HG03139 (cell line): ENCODE measurements around the gene LOXHD1.

ENCODE experiments used
- ATAC-seq: cut with Tn5 transposase; IDR thresholded peaks from one replicate; pipeline ENCODE4 v1.9.1; 2021; ENCODE audit not compliant: unreplicated experiment

Gene LOXHD1

DNA sequence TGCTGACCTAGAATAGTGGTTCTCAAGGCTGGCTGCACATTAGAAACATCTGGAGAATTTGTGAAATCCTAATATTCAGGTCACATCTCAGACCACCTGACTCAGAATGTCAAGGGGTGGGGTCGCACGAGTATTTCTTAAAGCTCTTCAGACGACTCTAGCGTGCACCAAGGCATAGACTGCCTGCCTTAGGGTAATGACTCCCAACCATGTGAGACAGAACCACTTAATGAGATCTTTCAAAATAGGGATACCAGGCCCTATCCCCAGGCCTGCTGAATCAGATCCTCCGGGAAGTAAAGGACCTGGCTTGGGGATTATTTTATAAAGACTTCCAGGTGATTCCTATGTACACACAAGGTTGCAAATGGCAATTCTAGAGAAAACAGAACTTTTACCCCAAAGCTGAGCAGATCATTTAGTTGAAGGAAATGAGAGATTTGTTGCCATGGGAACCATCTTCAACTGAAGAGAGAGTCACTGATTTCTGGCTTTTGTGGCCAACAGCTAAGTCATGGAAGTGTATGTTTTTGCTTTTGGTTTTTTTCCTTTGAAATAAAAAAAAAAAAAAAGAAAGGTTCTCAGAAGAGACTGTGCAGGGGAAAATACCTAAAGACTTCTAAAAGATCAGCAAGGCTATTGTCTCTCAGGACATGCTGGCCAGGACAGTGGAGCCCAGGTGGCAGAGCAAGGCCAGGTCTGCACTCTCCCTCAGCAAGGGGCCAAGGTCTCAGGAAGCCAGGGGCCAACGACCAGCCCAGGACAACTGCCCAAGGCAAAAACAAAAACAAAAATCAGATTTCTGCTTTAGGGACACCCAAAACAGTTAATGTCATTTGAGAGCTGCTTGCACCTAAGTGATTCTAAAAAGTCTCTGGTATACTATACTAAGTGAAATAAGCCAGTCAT is 15.3 kb upstream of the LOXHD1 start:
- no peak for ATAC-seq

DNA sequence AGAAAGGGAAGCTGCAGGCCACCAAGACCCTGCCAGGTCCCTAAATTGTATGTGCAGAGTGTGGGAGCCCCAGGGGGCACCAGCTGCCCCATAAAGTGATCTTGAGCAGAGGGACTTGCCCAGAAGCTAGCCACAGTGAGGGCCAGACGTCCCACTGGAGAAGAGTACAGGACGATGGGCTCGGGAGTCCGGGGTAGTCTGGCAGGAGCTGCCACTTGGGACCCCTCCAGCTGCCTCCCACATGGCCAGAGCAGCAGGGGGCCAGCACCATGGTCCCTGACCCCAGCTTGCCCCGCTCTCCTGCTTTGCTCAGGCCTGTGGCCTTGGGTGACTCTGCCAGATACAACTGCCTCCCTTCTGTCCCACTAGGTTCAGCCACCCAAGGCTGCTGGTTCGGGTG is 11.7 kb upstream of the LOXHD1 start:
- ATAC-seq: no peak

DNA sequence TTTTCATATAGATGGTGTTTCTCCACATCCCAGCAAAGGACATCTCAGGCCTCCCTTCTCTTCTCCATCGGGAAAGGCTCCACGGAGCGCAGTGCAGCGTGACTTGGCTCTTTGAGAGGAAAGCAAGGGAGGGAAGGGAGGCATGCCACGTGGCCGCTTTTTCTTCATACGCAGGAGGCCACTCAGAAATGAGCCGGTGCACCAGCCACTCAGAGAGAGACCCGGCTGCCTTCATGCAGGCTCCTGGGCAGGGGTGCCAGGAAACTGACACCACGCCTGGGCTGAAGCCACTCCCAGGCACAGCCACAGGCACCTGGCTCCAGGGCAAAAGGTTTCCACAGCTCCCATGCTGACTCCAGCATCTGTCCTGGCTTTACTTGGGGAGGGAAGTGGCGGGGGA is 11.1 kb upstream of the LOXHD1 start:
- ATAC-seq: no peak

DNA sequence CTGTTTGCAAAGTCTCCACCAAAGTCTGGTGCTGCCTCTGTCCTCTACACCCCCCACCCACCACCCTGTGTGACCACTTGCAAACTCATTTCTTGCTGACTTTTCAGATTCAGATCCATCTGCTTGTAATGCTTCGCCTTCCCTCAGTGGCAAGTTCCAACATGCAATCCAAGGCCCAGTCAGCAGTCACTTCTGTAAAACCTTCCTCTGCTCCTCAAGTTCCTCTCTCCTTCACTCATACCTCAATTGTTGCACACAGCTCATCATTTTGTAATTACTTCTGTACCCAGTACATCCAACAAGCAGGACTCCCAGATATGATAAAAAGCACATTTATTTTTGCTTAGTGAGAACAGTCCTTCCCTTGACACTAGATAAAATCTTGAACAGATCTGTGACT is 6.5 kb upstream of the LOXHD1 start:
- ATAC-seq: no peak

DNA sequence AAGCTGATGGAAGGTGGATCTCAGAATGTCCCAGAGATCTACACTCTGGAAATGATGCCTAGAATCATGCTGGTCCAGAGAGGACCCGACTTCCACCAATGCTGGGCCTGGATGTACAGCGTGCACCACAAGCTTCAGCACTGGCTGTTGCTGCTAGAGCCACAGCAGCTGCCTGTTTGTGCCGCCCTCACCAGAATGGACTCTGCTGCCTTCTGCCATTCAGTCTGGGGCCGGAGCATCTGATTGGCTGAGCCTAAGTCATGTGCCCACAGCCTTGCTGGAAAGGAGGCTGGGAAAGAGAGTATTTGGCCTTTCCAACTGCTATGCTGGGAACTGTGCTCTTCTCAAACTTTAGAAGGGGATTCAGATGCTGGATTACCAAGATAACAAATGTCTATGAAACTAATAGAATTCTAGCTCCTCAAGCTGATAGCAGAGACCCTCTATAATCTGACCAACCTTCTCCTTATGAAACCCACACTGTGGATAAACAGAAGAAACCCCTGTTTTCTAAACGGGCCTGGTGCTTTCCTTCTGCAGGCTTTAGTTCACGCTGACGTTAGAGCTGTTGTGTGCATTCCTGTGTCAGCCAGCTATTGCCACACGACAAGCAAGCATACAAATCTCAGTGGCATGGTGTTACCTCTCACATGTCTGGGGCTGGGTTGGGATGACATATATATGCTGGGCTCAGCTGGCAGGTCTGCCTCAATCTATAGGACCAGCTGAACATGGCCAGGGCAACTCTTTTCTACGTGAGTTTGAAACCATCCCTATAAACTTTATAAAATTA is 4.1 kb upstream of the LOXHD1 start:
- ATAC-seq: no peak

DNA sequence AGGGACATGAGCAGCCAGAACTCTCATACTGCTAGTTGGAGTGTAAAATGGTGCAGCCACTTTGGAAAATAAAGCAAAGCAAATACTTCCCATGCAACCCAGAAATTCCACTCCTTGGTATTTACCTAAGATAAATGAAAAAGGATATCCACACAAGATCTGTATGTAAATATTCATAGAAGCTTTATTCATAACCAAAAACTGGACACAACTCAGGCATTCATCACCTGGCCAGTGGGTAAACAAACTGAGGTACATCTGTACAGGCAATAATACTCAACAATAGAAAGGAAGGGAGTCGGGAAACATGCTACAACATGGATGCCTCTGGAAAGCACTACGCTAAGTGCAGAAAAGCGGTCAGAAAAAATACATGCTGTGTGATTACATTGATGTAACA is 2.5 kb upstream of the LOXHD1 start:
- ATAC-seq: no peak

DNA sequence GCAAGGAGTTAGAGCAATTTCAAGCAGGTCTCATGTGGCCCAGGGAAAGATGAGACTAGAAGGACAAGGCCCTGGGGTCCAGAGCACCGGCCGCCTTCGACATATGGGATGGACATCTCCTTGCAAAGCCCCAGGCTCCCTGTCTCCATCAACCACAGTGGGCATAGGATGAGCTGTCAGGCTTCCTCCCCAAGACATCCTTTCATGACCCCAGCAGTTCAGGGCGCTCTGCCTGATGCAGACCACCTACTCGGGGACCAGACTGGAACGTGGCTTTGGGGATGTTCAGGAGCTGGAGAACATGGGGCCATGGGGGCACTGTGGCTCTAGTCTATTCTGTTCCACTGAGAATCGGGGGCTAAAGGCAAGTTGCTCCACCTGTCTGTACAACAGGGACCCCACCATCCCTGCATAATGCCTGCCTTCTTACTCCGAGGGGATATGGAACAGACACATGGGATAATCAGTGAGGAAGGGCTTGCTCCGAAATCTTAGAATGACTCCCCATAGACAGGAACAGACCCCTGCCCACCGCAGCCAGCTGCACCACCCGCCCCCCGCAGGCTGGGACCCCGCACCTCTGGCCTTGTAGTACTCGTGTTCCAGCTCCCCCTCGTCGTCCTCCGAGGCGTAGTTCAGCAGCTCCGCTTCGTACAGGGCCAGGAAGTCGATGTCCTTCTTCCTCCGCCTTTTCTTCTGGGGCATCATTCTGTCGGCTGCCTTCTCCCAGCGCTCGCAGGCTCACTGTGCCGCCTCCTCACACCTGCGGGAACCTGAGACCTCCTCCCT is 500 bp downstream of the LOXHD1 start:
- ATAC-seq: no peak

DNA sequence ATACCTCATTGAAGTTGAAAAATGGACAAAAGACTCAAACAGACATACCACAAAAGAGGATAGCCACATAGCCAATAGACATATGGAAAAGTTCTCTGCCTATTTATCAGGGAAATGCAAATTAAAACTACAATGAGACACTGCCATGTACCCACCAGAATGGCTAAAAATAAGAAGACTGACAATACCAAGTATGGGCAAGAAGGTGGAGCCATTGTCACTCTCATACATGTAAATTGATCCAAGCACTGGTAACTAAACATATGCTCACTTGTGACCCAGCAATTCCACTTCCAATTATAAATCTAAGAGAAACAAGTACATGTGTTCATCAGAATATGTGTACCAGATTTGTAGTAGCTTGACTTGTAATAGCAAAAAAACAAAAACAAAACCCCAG is 4.6 kb downstream of the LOXHD1 start:
- no peak for ATAC-seq

DNA sequence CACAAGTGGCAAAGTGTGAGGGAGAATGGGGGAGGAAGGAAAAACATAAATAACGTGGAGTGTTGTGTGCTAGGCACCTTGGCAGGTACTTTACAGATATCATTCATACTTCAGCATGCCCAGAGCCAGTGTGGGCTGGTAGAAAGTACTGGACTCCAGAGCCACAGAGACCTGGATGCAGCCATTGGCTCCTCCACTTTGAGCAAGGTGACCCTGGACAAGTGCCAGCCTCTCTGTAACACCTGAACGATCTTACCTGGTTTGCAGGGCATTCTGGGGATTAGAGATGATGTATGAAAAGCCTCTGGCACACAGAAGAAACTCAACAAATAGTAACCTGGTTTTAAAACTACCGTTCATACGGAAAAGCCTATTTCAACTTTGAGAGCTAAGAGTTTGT is 6.3 kb downstream of the LOXHD1 start:
- ATAC-seq: no peak

DNA sequence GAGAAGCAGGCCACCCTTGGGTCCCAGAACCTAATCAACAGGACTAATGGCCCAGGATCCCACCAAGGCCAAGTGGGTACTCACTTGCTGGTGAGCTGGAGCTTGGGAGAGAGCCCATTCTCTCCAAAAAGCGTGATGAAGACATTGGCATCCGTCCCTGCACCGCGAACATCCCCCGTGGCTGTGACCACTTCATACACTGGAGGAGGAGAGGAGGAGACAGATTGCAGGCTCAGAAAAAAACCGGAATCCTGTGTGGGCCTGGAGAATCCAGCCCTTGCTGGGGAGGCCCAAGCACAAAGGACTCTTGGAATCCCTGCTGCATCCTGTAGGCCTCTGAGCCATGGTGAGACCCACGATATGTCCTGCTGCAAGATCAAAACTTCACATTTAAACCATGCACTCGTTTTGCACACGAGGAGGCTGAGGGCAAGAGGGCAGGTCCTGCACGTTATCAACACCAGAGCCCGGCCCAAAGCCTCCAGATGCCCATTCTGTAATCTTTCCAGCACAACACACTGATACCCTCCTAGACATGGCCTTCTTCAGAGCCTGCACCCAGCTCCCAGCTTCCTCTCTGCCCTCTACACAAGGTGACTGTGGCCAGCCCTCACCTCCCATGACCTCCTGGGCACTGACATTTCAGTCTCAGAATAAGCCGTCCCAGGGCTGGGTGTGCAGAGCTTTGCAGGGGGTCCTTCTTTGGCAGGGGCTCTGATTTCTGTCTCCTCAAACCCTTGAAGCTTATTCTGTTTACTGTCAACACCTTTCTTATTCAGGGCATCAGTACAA is 7.8 kb downstream of the LOXHD1 start:
- ATAC-seq: no peak

DNA sequence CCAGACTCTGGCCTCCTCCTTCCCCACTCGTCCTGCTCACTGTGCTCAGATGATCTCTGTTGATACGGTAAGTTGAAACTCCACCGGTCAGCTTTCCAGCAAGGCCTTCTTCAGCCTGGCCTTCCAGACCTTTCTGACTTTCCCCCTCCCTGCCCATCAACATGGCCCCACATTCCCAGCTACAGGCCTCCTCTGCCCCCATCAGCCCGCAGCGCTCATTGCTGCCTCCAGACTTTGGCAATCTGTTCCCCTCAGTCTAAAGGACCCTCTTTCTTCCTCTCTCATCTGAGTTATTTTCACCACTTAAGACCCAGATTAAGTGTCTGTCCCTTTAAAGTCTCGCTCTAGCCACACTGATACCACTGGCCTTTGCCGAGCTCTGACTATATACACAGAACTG is 10.6 kb downstream of the LOXHD1 start:
- no peak for ATAC-seq

DNA sequence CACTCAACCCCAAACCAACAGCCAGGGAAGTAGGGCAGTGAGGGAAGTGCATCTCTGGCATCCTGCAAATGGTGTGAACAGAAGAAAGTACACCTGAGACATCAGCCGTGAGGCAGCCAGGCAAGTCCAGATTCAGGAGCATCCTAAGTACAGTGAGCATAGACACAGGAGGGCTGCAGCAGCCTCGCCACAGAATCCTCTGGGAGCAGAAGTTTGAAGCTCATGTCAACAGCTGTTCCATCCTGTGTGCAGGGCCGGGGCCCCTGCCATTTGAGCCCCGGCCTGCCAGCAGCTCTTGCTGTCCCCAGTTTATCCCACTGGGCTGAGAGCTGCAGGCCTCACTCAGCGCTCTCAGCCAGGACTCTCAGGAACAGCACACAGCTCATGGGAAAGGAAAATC is 14.5 kb downstream of the LOXHD1 start:
- no peak for ATAC-seq

DNA sequence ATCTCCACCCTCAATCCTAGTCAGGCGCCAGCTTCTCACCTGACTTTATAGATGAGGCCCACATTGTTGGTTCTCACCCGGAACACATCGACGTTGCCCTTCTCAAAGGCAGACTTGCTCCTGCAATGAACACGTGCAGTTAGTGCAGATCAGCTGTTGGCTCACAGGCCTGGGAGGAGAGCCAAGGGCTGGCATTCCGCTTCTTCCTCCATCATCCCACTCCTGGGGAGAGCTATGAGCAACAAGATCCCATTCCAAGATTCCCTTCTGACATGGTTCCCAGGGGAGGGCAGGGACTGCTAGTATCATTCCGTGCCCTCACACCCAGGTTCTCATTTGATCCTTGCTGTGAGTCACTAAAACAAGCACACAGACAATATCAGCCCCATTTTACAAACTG is 15.1 kb downstream of the LOXHD1 start:
- no peak for ATAC-seq

DNA sequence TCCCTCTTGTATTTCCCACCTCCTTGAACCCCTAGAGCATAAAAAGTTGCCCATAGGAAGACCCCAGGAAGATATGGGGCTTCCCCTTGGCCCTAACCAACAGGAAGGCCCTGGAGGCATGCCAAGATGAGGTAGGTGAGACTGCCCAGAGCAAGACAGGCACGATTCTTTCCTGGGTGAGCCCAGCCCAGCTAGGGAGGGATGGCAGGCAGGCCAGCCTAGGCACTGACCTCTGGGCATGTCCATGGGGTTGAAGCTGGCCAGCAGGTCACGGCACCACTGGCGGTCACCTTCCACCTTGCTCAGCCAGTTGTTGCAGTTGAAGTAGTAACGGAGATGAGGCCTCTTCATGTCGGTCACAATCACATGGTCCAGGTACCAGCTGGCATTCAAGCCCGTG is 17.6 kb downstream of the LOXHD1 start:
- ATAC-seq: no peak

DNA sequence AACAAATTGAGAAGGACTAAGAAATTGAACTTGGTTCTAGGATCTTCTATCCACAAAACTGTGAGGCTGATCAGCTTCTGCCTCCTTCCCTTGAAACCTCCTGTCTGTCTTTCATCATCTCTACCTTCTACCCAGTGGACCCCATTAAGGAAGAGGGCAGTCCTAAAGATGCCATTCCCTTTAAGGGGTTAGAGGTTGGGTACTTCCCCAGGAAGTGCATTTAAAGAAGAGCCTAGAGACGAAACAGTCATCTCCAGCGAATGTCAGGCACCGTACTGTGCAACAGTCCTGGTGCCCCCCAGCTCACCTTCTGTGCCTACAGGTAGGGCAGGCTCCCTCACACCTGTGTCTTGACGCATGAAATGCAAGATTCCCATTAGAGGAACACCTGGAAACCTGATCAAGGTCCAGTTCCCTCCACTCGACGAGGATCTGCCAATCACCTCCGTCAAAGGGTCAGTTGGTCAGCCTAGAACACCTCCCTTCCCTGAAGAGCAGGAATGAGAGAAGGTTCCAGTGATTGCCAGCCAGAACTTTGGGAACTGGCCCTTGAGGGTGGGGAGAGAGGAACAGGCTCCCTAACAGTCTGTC is 20.9 kb downstream of the LOXHD1 start:
- no peak for ATAC-seq

DNA sequence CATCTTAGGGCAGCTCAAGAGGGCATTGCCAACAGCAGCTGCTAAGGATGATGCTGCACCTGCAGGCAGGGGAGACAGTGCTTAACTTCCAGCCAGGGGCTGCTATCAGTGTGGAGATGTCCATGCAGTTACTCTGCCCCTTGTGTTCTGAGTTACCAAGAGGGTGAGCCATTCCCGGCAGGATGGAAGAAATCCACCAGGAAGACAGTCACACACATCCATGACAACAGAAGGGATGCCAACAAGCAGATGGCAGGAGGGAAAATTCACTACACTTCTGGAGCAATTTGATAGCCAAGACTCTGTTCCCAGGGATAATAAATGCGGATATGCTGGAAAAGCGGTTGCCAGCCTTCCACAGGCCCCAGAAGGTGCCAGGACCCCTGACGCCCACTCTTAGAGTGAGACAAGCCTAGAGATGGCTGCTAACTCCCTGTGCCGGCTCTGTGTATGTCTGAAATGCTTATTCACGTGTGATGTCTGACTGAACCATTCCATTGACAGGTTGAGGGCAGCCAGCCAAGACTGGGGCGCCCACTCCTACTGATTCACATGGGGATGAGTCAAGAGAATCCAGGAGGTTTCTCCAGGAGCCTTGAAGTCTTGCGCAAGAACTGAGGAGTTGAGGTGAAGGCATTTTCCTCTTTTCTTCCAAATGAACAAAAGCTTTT is 24.5 kb downstream of the LOXHD1 start:
- no peak for ATAC-seq

DNA sequence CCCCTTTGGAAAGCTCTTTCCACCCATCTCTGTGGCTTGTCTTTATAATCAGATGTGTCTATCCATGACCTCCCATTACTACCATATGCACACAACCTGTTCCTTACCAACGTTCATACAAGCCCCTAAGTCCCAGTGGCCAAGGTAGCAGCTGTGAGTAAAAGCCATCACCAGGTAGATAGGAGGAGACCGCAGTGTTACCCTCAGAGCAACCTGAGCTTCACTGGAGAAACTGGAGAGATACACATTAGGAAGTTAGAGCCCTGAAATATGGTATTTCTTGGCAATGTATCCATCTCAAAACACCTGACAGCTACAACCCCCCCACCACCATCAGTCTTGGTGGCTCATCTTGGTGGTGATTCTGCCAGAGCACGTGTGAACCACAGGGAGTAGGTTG is 26.0 kb downstream of the LOXHD1 start:
- no peak for ATAC-seq

DNA sequence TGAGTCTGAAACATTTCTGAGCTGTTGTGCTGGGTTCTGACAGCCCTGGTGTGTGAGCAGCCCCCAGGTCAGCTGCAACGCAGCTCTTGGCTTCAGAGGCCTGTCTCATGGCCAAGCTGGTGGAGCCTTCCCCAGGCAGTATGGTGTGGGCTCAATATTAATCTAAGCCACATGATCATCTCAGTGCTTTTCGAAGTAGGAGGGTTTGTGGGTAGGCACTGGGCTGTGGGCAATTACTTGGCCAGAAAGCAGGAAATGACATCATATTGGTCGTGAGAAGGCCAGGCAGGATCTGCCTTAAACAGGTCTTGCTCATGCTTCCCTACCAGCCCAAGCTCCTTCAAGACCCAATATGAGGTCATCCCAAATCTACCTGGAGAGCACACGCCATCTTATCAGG is 26.9 kb downstream of the LOXHD1 start:
- ATAC-seq: no peak

DNA sequence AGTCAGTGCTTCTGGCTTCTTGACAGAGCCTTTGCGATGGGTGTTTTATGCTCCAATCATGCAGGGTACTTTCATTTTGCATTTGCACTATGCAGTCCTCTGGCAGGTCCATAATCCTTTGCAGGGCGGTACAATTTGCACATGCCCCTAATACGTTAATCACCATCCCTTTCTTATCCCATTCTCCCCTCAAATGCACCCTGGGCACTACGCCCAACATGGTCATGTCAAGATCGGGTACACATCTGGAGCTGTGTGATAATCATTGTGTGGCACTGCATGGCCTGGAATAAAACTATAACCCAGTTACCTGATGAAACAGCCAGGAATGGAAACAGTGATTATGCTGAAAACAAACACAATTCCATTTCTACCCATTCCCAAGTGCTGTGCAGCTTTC is 27.7 kb downstream of the LOXHD1 start:
- ATAC-seq: no peak

DNA sequence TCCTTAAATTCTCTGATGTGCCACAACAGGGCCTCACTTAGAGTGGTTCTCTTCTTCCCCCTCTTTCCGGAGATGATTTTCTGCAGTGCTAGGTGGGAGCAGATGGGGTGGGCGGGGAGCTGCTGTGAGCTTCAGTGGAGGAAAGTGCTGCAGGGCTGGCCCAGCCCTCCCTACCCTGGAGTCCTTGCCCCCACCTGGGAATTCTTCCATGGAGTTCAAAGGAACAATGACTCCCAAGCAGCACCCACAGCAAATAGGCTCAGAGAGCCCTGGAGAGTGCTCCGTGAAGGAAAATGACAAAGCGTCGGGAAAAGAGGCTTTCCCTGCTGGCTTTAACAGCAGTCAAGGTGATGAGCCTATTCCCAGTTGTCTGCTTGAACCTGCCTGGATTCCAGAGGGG is 28.8 kb downstream of the LOXHD1 start:
- no peak for ATAC-seq
